ENCODE data around the gene SCUBE3. TPM values are rescaled to one million over a fixed set of nuclear protein-coding genes. Genes with fewer than 3 reads are reported as not detected.

SCUBE3 gene
- total and polyA plus RNA-seq, 9 of the 15 experiments (the other 6 are each of a cell fraction or from before 2014, with no cell fraction given): 0.01 to 0.11 TPM; not detected in 7

GRCh38 chr6:35259194-35259947, 45.6 kb downstream of the SCUBE3 start, which contains the start of gene ZNF76 (continued):
- TF ChIP-seq SOX6 (IDR thresholded peaks at IDR 0.05): peak; percentile 82
- peak; percentile 95 for TF ChIP-seq GATAD2B (IDR thresholded peaks at IDR 0.05; ENCODE audit: borderline replicate concordance)
- TF ChIP-seq MEF2A (IDR thresholded peaks at IDR 0.05; ENCODE audit: control insufficient read depth, low read depth, low read length): no peak
- no peak for TF ChIP-seq HMBOX1 (IDR thresholded peaks at IDR 0.05)
- peak; percentile 74 for TF ChIP-seq TEAD4 (IDR thresholded peaks at IDR 0.05; ENCODE audit: low read length)
- TF ChIP-seq TEAD4 (CRISPR knock-in tag; IDR thresholded peaks at IDR 0.05; ENCODE audit: borderline replicate concordance): no peak
- no peak for TF ChIP-seq CHAMP1 (IDR thresholded peaks at IDR 0.05)
- no peak for TF ChIP-seq FOXM1 (IDR thresholded peaks at IDR 0.05; ENCODE audit: low read depth)
- TF ChIP-seq FOXM1 (CRISPR knock-in tag; IDR thresholded peaks at IDR 0.05; ENCODE audit: low read depth): no peak; the same call in 1 of the 2 replicates
- TF ChIP-seq ELF1 (tag; IDR thresholded peaks at IDR 0.05): no peak
- peak; percentile 47; the same call in 1 of the 2 replicates for TF ChIP-seq ZNF511 (CRISPR knock-in tag; IDR thresholded peaks at IDR 0.05)
- TF ChIP-seq RB1 (IDR thresholded peaks at IDR 0.05; ENCODE audit: low read depth): peak; percentile 99
- no peak for TF ChIP-seq U2AF1 (optimal IDR thresholded peaks at IDR 0.05; ENCODE audit: low read depth, low read length)
- TF ChIP-seq PHF20 (IDR thresholded peaks at IDR 0.05; ENCODE audit: partially characterized antibody): peak; percentile 59
- TF ChIP-seq E2F3 (CRISPR knock-in tag; IDR thresholded peaks at IDR 0.05): peak; percentile 84
- no peak for TF ChIP-seq ZNF311 (CRISPR knock-in tag; IDR thresholded peaks at IDR 0.05)
- TF ChIP-seq MECOM (CRISPR knock-in tag; IDR thresholded peaks at IDR 0.05): no peak
- no peak for TF ChIP-seq ETV1 (tag; conservative IDR thresholded peaks at IDR 0.05; ENCODE audit: low read depth)
- TF ChIP-seq ZNF780A (CRISPR knock-in tag; IDR thresholded peaks at IDR 0.05): no peak
- no peak for TF ChIP-seq ZNF584 (CRISPR knock-in tag; IDR thresholded peaks at IDR 0.05; ENCODE audit: low read depth)
- peak; percentile 23 to 65; a peak in 2 of 4 replicates for TF ChIP-seq FOXK2 (conservative IDR thresholded peaks at IDR 0.05 in 1 of 2, IDR thresholded peaks at IDR 0.05 in 1 of 2; ENCODE audit: low read depth in 2 of 2)
- peak; percentile 97 for TF ChIP-seq NBN (IDR thresholded peaks at IDR 0.05; ENCODE audit: low read depth)
- peak; percentile 40; the same call in 1 of the 2 replicates for TF ChIP-seq STAT5A (IDR thresholded peaks at IDR 0.05; ENCODE audit: borderline replicate concordance, low read length)
- TF ChIP-seq ZBTB12 (CRISPR knock-in tag; IDR thresholded peaks at IDR 0.05): peak; percentile 93
- TF ChIP-seq NFE2L1 (tag; IDR thresholded peaks at IDR 0.05; ENCODE audit: borderline replicate concordance, low read depth): no peak
